Measurements from ENCODE around the gene AKAP13. TPM values are rescaled to one million over a fixed set of nuclear protein-coding genes. Genes with fewer than 3 reads are reported as not detected.

The AKAP13 gene
- total and polyA plus RNA-seq, 2 donors (not counting 1 experiment from before 2014, with no cell fraction given), result 73.8 to 358 TPM

- Histone ChIP-seq H3K4me2 (replicated peaks; ENCODE audit: low read depth, low read length, poor library complexity, severe bottlenecking) (no peak overlapping the region), H3K27me3 (replicated peaks in 1 of 4; ENCODE audit: control extremely low read depth in 1 of 4, control insufficient read depth in 3 of 4, insufficient read depth in 4 of 4, low read length in 3 of 4) (no peaks in the 10 kb centered on the region), H3K79me2 (ENCODE audit: control insufficient read depth, insufficient read depth, low read length) (peaks cover 32% of the 10 kb centered on the region), H3K4me3 (ENCODE audit: control extremely low read depth in 1 of 5, extremely low read depth in 1 of 5, insufficient read depth in 1 of 5, low read depth in 2 of 5, low read length in 4 of 5) (no peak overlapping the region), H3K9ac (ENCODE audit: low read length) (no peak overlapping the region), H3K27ac (ENCODE audit: low read length in 2 of 2) (no peak overlapping the region), H3K9me3 (ENCODE audit: control extremely low read depth in 1 of 3, control insufficient read depth in 2 of 3, insufficient read depth in 1 of 3, low read length in 2 of 3) (no peaks in the 10 kb centered on the region), H2AFZ (ENCODE audit: insufficient read depth, low read depth, low read length, poor library complexity, severe bottlenecking) (no peak overlapping the region), H3K36me3 (replicated peaks in 1 of 2; ENCODE audit: control extremely low read depth in 1 of 2, control insufficient read depth in 1 of 2, extremely low read depth in 1 of 2, insufficient read depth in 2 of 2, low read length in 1 of 2) (peaks cover 0 to 21% of the 10 kb centered on the region in 2 experiments), H4K20me1 (ENCODE audit: control insufficient read depth, insufficient read depth, low read length, poor library complexity, severe bottlenecking) (peaks cover 7% of the 10 kb centered on the region), H3K4me1 (ENCODE audit: control insufficient read depth in 2 of 2, insufficient read depth in 2 of 2, low read length in 2 of 2) (peaks cover 12 to 14% of the 10 kb centered on the region in 2 donors)
- intact Hi-C loops (cut with micrococcal nuclease), result no loop called here
- no peak overlapping the region for H3K4me3 Mint-ChIP-seq
- CTCF ChIA-PET, result interaction anchor here (0.5 to 1.3 kb wide), 3 partner anchors 8 to 263 kb away, joined by 3 to 6 read pairs (median 3); no protein-coding TSS in a partner anchor
- POLR2A ChIA-PET, result interaction anchor here (0.6 kb wide), 1 partner anchor 16 kb away, joined by 4 read pairs; no protein-coding TSS in a partner anchor
- DNase-seq (no peak), ATAC-seq (ENCODE audit: low read depth) (no peak)
- TF ChIP-seq EZH2 (IDR thresholded peaks at IDR 0.05; ENCODE audit: borderline replicate concordance, insufficient read depth, low read depth, low read length, poor library complexity, severe bottlenecking) (no peak), CTCF (IDR thresholded peaks at IDR 0.05) (no peak)
- peaks cover 24% of the 10 kb centered on the region for H3K4me1 Mint-ChIP-seq
- H3K27ac Mint-ChIP-seq, result no peak overlapping the region
- no peaks in the 10 kb centered on the region for H3K9me3 Mint-ChIP-seq (ENCODE audit: insufficient read depth)
- no peaks in the 10 kb centered on the region for H3K27me3 Mint-ChIP-seq
- no CpG with 5 or more reads among the region's 7 CpGs for WGBS (ENCODE audit: insufficient coverage)
Measured at GRCh38 chr15:85559530-85559929, 179.1 kb downstream of the AKAP13 start.

- Histone ChIP-seq H3K27ac (ENCODE audit: low read length in 2 of 2) (no peak overlapping the region), H2AFZ (ENCODE audit: insufficient read depth, low read depth, low read length, poor library complexity, severe bottlenecking) (no peak overlapping the region), H3K36me3 (replicated peaks in 1 of 2; ENCODE audit: control extremely low read depth in 1 of 2, control insufficient read depth in 1 of 2, extremely low read depth in 1 of 2, insufficient read depth in 2 of 2, low read length in 1 of 2) (peaks cover 0 to 18% of the 10 kb centered on the region in 2 experiments), H3K4me1 (ENCODE audit: control insufficient read depth in 2 of 2, insufficient read depth in 2 of 2, low read length in 2 of 2) (no peaks in the 10 kb centered on the region), H3K27me3 (replicated peaks in 1 of 4; ENCODE audit: control extremely low read depth in 1 of 4, control insufficient read depth in 3 of 4, insufficient read depth in 4 of 4, low read length in 3 of 4) (no peaks in the 10 kb centered on the region), H3K4me3 (ENCODE audit: control extremely low read depth in 1 of 5, extremely low read depth in 1 of 5, insufficient read depth in 1 of 5, low read depth in 2 of 5, low read length in 4 of 5) (no peak overlapping the region), H4K20me1 (ENCODE audit: control insufficient read depth, insufficient read depth, low read length, poor library complexity, severe bottlenecking) (peaks cover 8% of the 10 kb centered on the region), H3K4me2 (replicated peaks; ENCODE audit: low read depth, low read length, poor library complexity, severe bottlenecking) (no peak overlapping the region), H3K79me2 (ENCODE audit: control insufficient read depth, insufficient read depth, low read length) (peaks cover 39% of the 10 kb centered on the region), H3K9me3 (ENCODE audit: control extremely low read depth in 1 of 3, control insufficient read depth in 2 of 3, insufficient read depth in 1 of 3, low read length in 2 of 3) (no peaks in the 10 kb centered on the region), H3K9ac (ENCODE audit: low read length) (no peak overlapping the region)
- intact Hi-C loops (cut with micrococcal nuclease), result no loop called here
- no CpG with 5 or more reads among the region's 6 CpGs for whole genome bisulfite sequencing (ENCODE audit: insufficient coverage)
- TF ChIP-seq CTCF (IDR thresholded peaks at IDR 0.05) (no peak), EZH2 (IDR thresholded peaks at IDR 0.05; ENCODE audit: borderline replicate concordance, insufficient read depth, low read depth, low read length, poor library complexity, severe bottlenecking) (no peak)
- ATAC-seq (ENCODE audit: low read depth) (no peak), DNase-seq (no peak)
- CTCF ChIA-PET, result no interaction called here
- Mint-ChIP-seq H3K4me3 (no peak overlapping the region), H3K27me3 (no peaks in the 10 kb centered on the region), H3K9me3 (ENCODE audit: insufficient read depth) (no peaks in the 10 kb centered on the region), H3K4me1 (peaks cover 6% of the 10 kb centered on the region), H3K27ac (no peak overlapping the region)
- POLR2A ChIA-PET, result no interaction called here
Measured at GRCh38 chr15:85562824-85563223, 182.4 kb downstream of the AKAP13 start.

Data from B cell (primary cell).